Measurements from ENCODE around the gene PTP4A2.
A peak's percentile ranks its signal among the peaks of the same experiment; 100 is the strongest.

Gene PTP4A2

DNA sequence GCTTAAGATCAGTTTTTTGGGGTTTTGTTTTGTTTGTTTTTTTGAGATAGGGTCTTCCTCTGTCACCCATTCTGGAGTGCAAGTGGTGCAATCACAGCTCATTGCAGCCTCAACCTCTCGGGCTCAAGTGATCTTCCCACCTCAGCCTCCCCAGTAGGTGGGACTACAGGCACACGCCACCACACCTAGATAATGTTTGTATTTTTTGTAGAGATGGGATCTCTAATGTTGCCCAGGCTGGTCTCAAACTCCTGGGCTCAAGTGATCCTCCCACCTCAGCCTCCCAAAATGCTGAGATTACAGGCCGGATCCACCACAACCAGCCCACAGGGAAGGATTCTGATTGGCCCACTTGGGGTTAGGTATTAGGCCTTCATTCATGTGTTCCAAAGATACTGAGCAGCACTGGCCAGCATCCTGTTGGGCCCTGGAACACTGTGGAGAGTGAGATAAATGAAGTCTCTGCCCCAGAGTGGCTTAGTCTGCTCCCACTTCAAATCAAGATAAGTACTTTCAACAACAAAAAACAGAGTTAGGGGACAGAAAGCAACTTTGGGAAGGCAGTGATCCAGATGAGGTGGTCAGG lies 54.7 kb downstream of the PTP4A2 start:
- H3F3A ChIP-seq (ENCODE audit: low read depth): no peaks in the 10 kb centered on the region
- no peaks in the 10 kb centered on the region for H3K36me3 ChIP-seq (ENCODE audit: insufficient read depth, low read length)
- H4K20me1 ChIP-seq (ENCODE audit: insufficient read depth, low read length, poor library complexity, severe bottlenecking): no peaks in the 10 kb centered on the region
- H3K27me3 ChIP-seq (ENCODE audit: insufficient read depth, low read length, poor library complexity, severe bottlenecking): no peaks in the 10 kb centered on the region
- H3K9ac ChIP-seq (ENCODE audit: low read depth, low read length, poor library complexity, severe bottlenecking): no peak overlapping the region
- no peaks in the 10 kb centered on the region for H3K9me2 ChIP-seq (replicated peaks; ENCODE audit: low read depth, low read length)
- TF ChIP-seq EZH2phosphoT487 (IDR thresholded peaks at IDR 0.05; ENCODE audit: borderline replicate concordance): no peak
- TF ChIP-seq, protein P1, sequence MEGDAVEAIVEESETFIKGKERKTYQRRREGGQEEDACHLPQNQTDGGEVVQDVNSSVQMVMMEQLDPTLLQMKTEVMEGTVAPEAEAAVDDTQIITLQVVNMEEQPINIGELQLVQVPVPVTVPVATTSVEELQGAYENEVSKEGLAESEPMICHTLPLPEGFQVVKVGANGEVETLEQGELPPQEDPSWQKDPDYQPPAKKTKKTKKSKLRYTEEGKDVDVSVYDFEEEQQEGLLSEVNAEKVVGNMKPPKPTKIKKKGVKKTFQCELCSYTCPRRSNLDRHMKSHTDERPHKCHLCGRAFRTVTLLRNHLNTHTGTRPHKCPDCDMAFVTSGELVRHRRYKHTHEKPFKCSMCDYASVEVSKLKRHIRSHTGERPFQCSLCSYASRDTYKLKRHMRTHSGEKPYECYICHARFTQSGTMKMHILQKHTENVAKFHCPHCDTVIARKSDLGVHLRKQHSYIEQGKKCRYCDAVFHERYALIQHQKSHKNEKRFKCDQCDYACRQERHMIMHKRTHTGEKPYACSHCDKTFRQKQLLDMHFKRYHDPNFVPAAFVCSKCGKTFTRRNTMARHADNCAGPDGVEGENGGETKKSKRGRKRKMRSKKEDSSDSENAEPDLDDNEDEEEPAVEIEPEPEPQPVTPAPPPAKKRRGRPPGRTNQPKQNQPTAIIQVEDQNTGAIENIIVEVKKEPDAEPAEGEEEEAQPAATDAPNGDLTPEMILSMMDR (conservative IDR thresholded peaks at IDR 0.05; ENCODE audit: low read length): no peak
- no peaks in the 10 kb centered on the region for H3K9me3 ChIP-seq (ENCODE audit: insufficient read depth, low read depth, low read length)
- H3K4me3 ChIP-seq (ENCODE audit: low read length, poor library complexity, severe bottlenecking): no peak overlapping the region
- no peak overlapping the region for H3K4me2 ChIP-seq (ENCODE audit: low read depth, low read length, poor library complexity, severe bottlenecking)
- H3K79me2 ChIP-seq (ENCODE audit: insufficient read depth, low read length): no peaks in the 10 kb centered on the region
- H3K4me1 ChIP-seq (ENCODE audit: insufficient read depth, low read length, poor library complexity, severe bottlenecking): peaks cover 3% of the 10 kb centered on the region
- no peak overlapping the region for H2AFZ ChIP-seq (ENCODE audit: low read length)

DNA sequence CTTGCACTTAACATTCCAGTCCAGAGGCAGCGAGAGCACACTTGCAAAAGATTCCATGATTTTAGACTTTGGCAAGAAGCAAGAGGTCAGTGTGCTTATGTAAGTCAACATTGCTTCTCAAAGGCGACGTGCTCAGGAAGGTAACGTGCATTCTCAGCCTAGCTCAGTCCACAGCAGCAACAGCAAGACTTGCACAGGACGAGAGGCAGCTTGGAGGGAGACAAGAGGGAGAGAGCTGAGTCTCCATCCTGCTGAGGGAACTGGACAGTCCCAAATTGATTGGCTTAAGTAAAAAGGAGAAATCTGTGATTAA lies 56.5 kb downstream of the PTP4A2 start:
- Histone ChIP-seq H3K9me3 (ENCODE audit: insufficient read depth, low read depth, low read length) (no peaks in the 10 kb centered on the region), H3K79me2 (ENCODE audit: insufficient read depth, low read length) (no peaks in the 10 kb centered on the region), H3K36me3 (ENCODE audit: insufficient read depth, low read length) (no peaks in the 10 kb centered on the region), H3K4me2 (ENCODE audit: low read depth, low read length, poor library complexity, severe bottlenecking) (no peak overlapping the region), H3F3A (ENCODE audit: low read depth) (no peaks in the 10 kb centered on the region), H3K9me2 (replicated peaks; ENCODE audit: low read depth, low read length) (no peaks in the 10 kb centered on the region), H3K9ac (ENCODE audit: low read depth, low read length, poor library complexity, severe bottlenecking) (no peak overlapping the region), H3K4me1 (ENCODE audit: insufficient read depth, low read length, poor library complexity, severe bottlenecking) (peaks cover 3% of the 10 kb centered on the region), H4K20me1 (ENCODE audit: insufficient read depth, low read length, poor library complexity, severe bottlenecking) (no peaks in the 10 kb centered on the region), H3K4me3 (ENCODE audit: low read length, poor library complexity, severe bottlenecking) (no peak overlapping the region), H3K27me3 (ENCODE audit: insufficient read depth, low read length, poor library complexity, severe bottlenecking) (no peaks in the 10 kb centered on the region), H2AFZ (ENCODE audit: low read length) (no peak overlapping the region)
- TF ChIP-seq, protein P1 (conservative IDR thresholded peaks at IDR 0.05; ENCODE audit: low read length): no peak
- no peak for TF ChIP-seq EZH2phosphoT487 (IDR thresholded peaks at IDR 0.05; ENCODE audit: borderline replicate concordance)

DNA sequence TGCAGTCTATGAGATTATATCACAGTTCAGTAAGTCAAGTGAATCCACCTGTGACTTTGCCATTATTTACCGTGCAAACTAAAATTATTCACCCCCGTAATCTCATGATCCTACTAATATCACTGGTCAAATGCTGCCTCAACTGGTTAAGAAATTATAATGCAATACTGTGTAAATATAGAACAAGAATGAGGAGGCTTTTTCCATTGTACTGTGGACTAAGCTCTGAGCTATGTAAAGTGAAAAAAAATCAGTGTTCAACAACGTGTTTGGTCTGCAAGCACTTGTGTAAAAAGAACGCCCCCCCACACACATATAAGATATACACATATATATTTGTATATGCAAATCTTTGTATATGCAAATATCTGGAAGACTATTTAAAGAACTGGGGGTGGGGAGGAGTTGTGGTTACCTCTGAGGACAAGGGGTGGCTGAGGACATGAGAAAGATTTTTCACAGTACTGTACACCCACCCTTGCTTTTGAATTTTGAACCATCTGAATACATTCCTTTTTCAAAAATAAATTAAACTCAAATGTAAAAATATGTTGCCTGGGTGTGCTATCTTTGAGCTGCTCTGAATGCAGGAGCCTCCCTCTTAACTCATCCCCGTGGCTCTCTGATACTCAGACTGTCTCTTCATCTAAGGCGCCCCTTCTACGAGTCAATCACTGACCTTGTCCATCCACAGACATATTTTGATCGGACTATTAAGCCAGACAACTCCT lies 57.0 kb downstream of the PTP4A2 start:
- Histone ChIP-seq H2AFZ (ENCODE audit: low read length) (no peak overlapping the region), H3K79me2 (ENCODE audit: insufficient read depth, low read length) (no peaks in the 10 kb centered on the region), H3K4me1 (ENCODE audit: insufficient read depth, low read length, poor library complexity, severe bottlenecking) (peaks cover 3% of the 10 kb centered on the region), H3F3A (ENCODE audit: low read depth) (no peaks in the 10 kb centered on the region), H3K9me2 (replicated peaks; ENCODE audit: low read depth, low read length) (no peaks in the 10 kb centered on the region), H3K4me3 (ENCODE audit: low read length, poor library complexity, severe bottlenecking) (no peak overlapping the region), H3K4me2 (ENCODE audit: low read depth, low read length, poor library complexity, severe bottlenecking) (no peak overlapping the region), H3K9ac (ENCODE audit: low read depth, low read length, poor library complexity, severe bottlenecking) (no peak overlapping the region), H3K27me3 (ENCODE audit: insufficient read depth, low read length, poor library complexity, severe bottlenecking) (no peaks in the 10 kb centered on the region), H3K9me3 (ENCODE audit: insufficient read depth, low read depth, low read length) (no peaks in the 10 kb centered on the region), H3K36me3 (ENCODE audit: insufficient read depth, low read length) (no peaks in the 10 kb centered on the region), H4K20me1 (ENCODE audit: insufficient read depth, low read length, poor library complexity, severe bottlenecking) (no peaks in the 10 kb centered on the region)
- TF ChIP-seq, protein P1 (conservative IDR thresholded peaks at IDR 0.05; ENCODE audit: low read length): 0 out of 2 replicates have a peak, but pooled peaks have one; percentile 13
- TF ChIP-seq EZH2phosphoT487 (IDR thresholded peaks at IDR 0.05; ENCODE audit: borderline replicate concordance): no peak
